H1 (cell line): ENCODE data around the gene PHF1. TPM values are rescaled to one million over a fixed set of nuclear protein-coding genes. Genes with fewer than 3 reads are reported as not detected.

ENCODE experiments used
- CTCF ChIA-PET: fragments of 300-600 bp; sonication (Branson Sonifier 250); formaldehyde crosslinking; loops from one replicate; lab custom pipeline; 2021; ENCODE audit not compliant: partially characterized antibody; lab: Charles Lee
- POLR2A ChIA-PET: fragments of 300-600 bp; sonication (Branson Sonifier 250); formaldehyde crosslinking; loops from one replicate; lab custom pipeline; 2021; ENCODE audit warnings: inconsistent platforms; ENCODE audit not compliant: partially characterized antibody; lab: Charles Lee
- DNase-seq, 2 experiments: peaks; one replicate each; pipeline versions ENCODE4 v3.0.0 to v3.0.0-alpha.2; 2010 to 2022; ENCODE audit warnings: low spot score in 2 of 2, low read depth in 1 of 2, mixed read lengths in 1 of 2
- FAIRE-seq: peaks from 2 replicates; lab custom pipeline; 2011; peaks lifted over from hg19 to GRCh38; lab: Jason Lieb, UNC
- H2AFZ ChIP-seq: 2 replicates; pipeline ENCODE4 v1.8.1; 2012; ENCODE audit warnings: low read length, inconsistent platforms
- H2AK5ac ChIP-seq: 2 replicates; pipeline ENCODE4 v1.6.1; 2013; ENCODE audit warnings: low read depth, low read length
- H2BK120ac ChIP-seq: replicated peaks from 2 replicates; pipeline ENCODE3; 2013; ENCODE audit warnings: low read depth, low read length, inconsistent platforms
- H2BK12ac ChIP-seq: 2 replicates; pipeline ENCODE4 v1.6.1; 2013; ENCODE audit warnings: low read depth, low read length
- H2BK15ac ChIP-seq: 2 replicates; pipeline ENCODE4 v1.6.1; 2013; ENCODE audit warnings: low read length
- H2BK20ac ChIP-seq: 2 replicates; pipeline ENCODE4 v1.6.1; 2013; ENCODE audit warnings: low read length
- H2BK5ac ChIP-seq: 2 replicates; pipeline ENCODE4 v1.6.1; 2013; ENCODE audit warnings: low read depth, low read length
- H3K14ac ChIP-seq: 2 replicates; pipeline ENCODE4 v1.6.1; 2013; ENCODE audit warnings: inconsistent platforms; ENCODE audit not compliant: insufficient read length
- H3K18ac ChIP-seq: 2 replicates; pipeline ENCODE4 v1.6.1; 2013; ENCODE audit warnings: low read length; ENCODE audit errors: extremely low read depth
- H3K23ac ChIP-seq: 2 replicates; pipeline ENCODE4 v1.6.1; 2013; ENCODE audit warnings: inconsistent platforms; ENCODE audit not compliant: insufficient read length
- H3K23me2 ChIP-seq: 2 replicates; pipeline ENCODE4 v1.6.1; 2013; ENCODE audit warnings: low read depth, low read length
- H3K27ac ChIP-seq: 2 replicates; pipeline ENCODE4 v1.6.1; 2011; ENCODE audit warnings: low read depth, low read length, inconsistent platforms
- H3K27me3 ChIP-seq, 4 experiments: replicated peaks in 1 of 4; 1 replicate in 1 of 4; 2 replicates in 3 of 4; pipeline versions ENCODE4 v1.6.1 to v1.8.1; 2011 to 2013; ENCODE audit warnings: low read length in 3 of 4, mild to moderate bottlenecking in 3 of 4, inconsistent platforms in 2 of 4, mixed read lengths in 2 of 4, moderate library complexity in 1 of 4; ENCODE audit not compliant: control insufficient read depth in 3 of 4, insufficient read depth in 3 of 4; ENCODE audit errors: extremely low read depth in 1 of 4
- H3K36me3 ChIP-seq, 4 experiments: 2 replicates each; pipeline versions ENCODE4 v1.6.1 to v1.8.1; 2011 to 2013; ENCODE audit warnings: mild to moderate bottlenecking in 4 of 4, low read length in 3 of 4, moderate library complexity in 2 of 4, control low read depth in 1 of 4, inconsistent platforms in 1 of 4; ENCODE audit not compliant: insufficient read depth in 4 of 4, control insufficient read depth in 2 of 4
- H3K4ac ChIP-seq: replicated peaks from 2 replicates; pipeline ENCODE3; 2013; ENCODE audit warnings: low read length, low read depth, mixed read lengths, inconsistent platforms; ENCODE audit not compliant: insufficient read length
- H3K4me1 ChIP-seq, 4 experiments: replicated peaks in 1 of 4; 1 replicate in 1 of 4; 2 replicates in 3 of 4; pipeline versions ENCODE4 v1.6.1 to v1.8.1; 2011 to 2013; ENCODE audit warnings: low read length in 3 of 4, inconsistent platforms in 2 of 4, mixed read lengths in 1 of 4; ENCODE audit not compliant: insufficient read depth in 4 of 4, control insufficient read depth in 3 of 4
- H3K4me2 ChIP-seq, 2 experiments: 2 replicates each; pipeline versions ENCODE4 v1.6.1 to v1.8.1; 2011 to 2013; ENCODE audit warnings: low read depth in 2 of 2, low read length in 2 of 2, control low read depth in 1 of 2, inconsistent platforms in 1 of 2, mild to moderate bottlenecking in 1 of 2; ENCODE audit not compliant: insufficient read depth in 1 of 2
- H3K4me3 ChIP-seq, 4 experiments: fragments of 200-600, 300-600 bp in 1 of 4; sonication (generic), shearing (Covaris generic), sonication (Bioruptor Twin) in 1 of 4; 2 replicates each; pipeline versions ENCODE4 v1.5.1 to v1.8.1; 2011 to 2016; ENCODE audit warnings: low read length in 4 of 4, low read depth in 3 of 4, control low read depth in 2 of 4, inconsistent platforms in 2 of 4, mild to moderate bottlenecking in 2 of 4, mixed read lengths in 1 of 4, moderate library complexity in 1 of 4; ENCODE audit not compliant: insufficient read depth in 2 of 4; ENCODE audit errors: extremely low read depth in 1 of 4
- H3K56ac ChIP-seq: replicated peaks from 2 replicates; pipeline ENCODE3; 2013; ENCODE audit warnings: low read depth, mild to moderate bottlenecking, mixed read lengths, low read length, inconsistent platforms; ENCODE audit not compliant: insufficient read length
- H3K79me1 ChIP-seq: 2 replicates; pipeline ENCODE4 v1.6.1; 2013; ENCODE audit warnings: low read depth, low read length, control low read depth
- H3K79me2 ChIP-seq, 2 experiments: 2 replicates each; pipeline versions ENCODE4 v1.6.1 to v1.8.1; 2012 to 2013; ENCODE audit warnings: low read length in 2 of 2, mild to moderate bottlenecking in 2 of 2, inconsistent platforms in 1 of 2; ENCODE audit not compliant: insufficient read depth in 2 of 2, control insufficient read depth in 1 of 2
- H3K9ac ChIP-seq, 4 experiments: replicated peaks in 1 of 4; 1 replicate in 1 of 4; 2 replicates in 3 of 4; pipeline versions ENCODE4 v1.6.1 to v1.8.1; 2011 to 2013; ENCODE audit warnings: low read depth in 3 of 4, low read length in 3 of 4, control low read depth in 2 of 4, mild to moderate bottlenecking in 2 of 4, moderate library complexity in 2 of 4, inconsistent platforms in 1 of 4; ENCODE audit errors: extremely low read depth in 1 of 4
- H3K9me3 ChIP-seq, 2 experiments: 2 replicates each; pipeline versions ENCODE4 v1.6.1 to v1.8.1; 2012 to 2013; ENCODE audit warnings: mild to moderate bottlenecking in 2 of 2, moderate library complexity in 2 of 2, control low read depth in 1 of 2, inconsistent platforms in 1 of 2, low read depth in 1 of 2, low read length in 1 of 2, mixed read lengths in 1 of 2; ENCODE audit not compliant: insufficient read depth in 2 of 2
- H4K20me1 ChIP-seq, 2 experiments: replicated peaks in 1 of 2; 2 replicates each; pipeline versions ENCODE3 to v1.8.1; 2011 to 2013; ENCODE audit warnings: inconsistent platforms in 2 of 2, low read length in 2 of 2, mild to moderate bottlenecking in 1 of 2; ENCODE audit not compliant: insufficient read depth in 2 of 2, control insufficient read depth in 1 of 2
- H4K5ac ChIP-seq: 2 replicates; pipeline ENCODE4 v1.6.1; 2013; ENCODE audit warnings: low read length, low read depth, mixed read lengths, inconsistent platforms; ENCODE audit not compliant: insufficient read length
- H4K8ac ChIP-seq: 2 replicates; pipeline ENCODE4 v1.8.0; 2013; ENCODE audit warnings: mild to moderate bottlenecking, moderate library complexity, low read length, inconsistent platforms; ENCODE audit not compliant: insufficient read depth; ENCODE audit errors: extremely low read depth
- H4K91ac ChIP-seq: replicated peaks from 2 replicates; pipeline ENCODE3; 2013; ENCODE audit warnings: low read length, mixed read lengths, inconsistent platforms; ENCODE audit not compliant: insufficient read length
- ASH2L ChIP-seq: fragments of 200-600, 300-600 bp; sonication (generic); IDR thresholded peaks from one replicate; pipeline ENCODE4 v1.7.1; 2017; ENCODE audit warnings: low read length
- ATF3 ChIP-seq: IDR thresholded peaks from 2 replicates; pipeline ENCODE4 v1.6.1; 2011; ENCODE audit warnings: low read depth, mild to moderate bottlenecking, low read length; ENCODE audit not compliant: insufficient read depth
- JUND ChIP-seq: IDR thresholded peaks from 2 replicates; pipeline ENCODE4 v1.6.1; 2011; ENCODE audit warnings: mild to moderate bottlenecking, improper control_type of control experiment, low read length
- KDM4A ChIP-seq: IDR thresholded peaks from one replicate; pipeline ENCODE4 v1.7.1; 2012; ENCODE audit warnings: low read depth, mild to moderate bottlenecking, moderate library complexity, low read length, inconsistent platforms; ENCODE audit not compliant: severe bottlenecking
- KDM5A ChIP-seq: fragments of 200-600 bp; IDR thresholded peaks from 2 replicates; pipeline ENCODE4 v1.7.1; 2012; ENCODE audit warnings: mild to moderate bottlenecking, low read length, inconsistent platforms, mixed read lengths
- NRF1 ChIP-seq: IDR thresholded peaks from 2 replicates; pipeline ENCODE4 v1.6.1; 2011; ENCODE audit warnings: mild to moderate bottlenecking, low read depth, low read length, improper control_type of control experiment
- RNF2 ChIP-seq: fragments of 200-900, 300-1000 bp; sonication (generic); IDR thresholded peaks from 2 replicates; pipeline ENCODE4 v1.7.1; 2016; ENCODE audit warnings: borderline replicate concordance, low read depth, mild to moderate bottlenecking, antibody characterized with exemption, low read length; ENCODE audit not compliant: poor library complexity, severe bottlenecking; ENCODE audit errors: missing control alignments
- SAP30 ChIP-seq: fragments of 300-600 bp; sonication (generic); IDR thresholded peaks from 2 replicates; pipeline ENCODE4 v1.7.1; 2012; ENCODE audit warnings: low read length, moderate library complexity, mild to moderate bottlenecking, inconsistent platforms; ENCODE audit not compliant: insufficient read depth, insufficient replicate concordance
- SIRT6 ChIP-seq: IDR thresholded peaks from one replicate; pipeline ENCODE4 v1.7.1; 2012; ENCODE audit warnings: low read length, inconsistent platforms
- YY1 ChIP-seq: IDR thresholded peaks from 2 replicates; pipeline ENCODE4 v1.6.1; 2011; ENCODE audit warnings: low read depth, mild to moderate bottlenecking, low read length
- WGBS, 2 experiments: shearing (Covaris generic) in 1 of 2; methylation state at CpG; one replicate each; pipeline versions ENCODE4 v1.1.6 to v1.1.7; 2013 to 2015; ENCODE audit warnings: low lambda C conversion rate in 2 of 2, mixed read lengths in 2 of 2, inconsistent platforms in 1 of 2, low coverage in 1 of 2, missing lambda C conversion rate in 1 of 2; ENCODE audit not compliant: insufficient replicate concordance in 2 of 2, insufficient coverage in 1 of 2, insufficient read length in 1 of 2; ENCODE audit errors: extremely low coverage in 1 of 2, missing lambda C conversion rate in 1 of 2; 5-methylcytosine and 5-hydroxymethylcytosine counted together
- polyA plus RNA-seq, 7 experiments: library from polyadenylated mRNA; depleted of rRNA in 3 of 7; stranded (reverse) in 5 of 7; unstranded in 2 of 7; fragments of >200 nt in 5 of 7; fragments of 200-250 nt in 2 of 7; gene quantifications; 1 replicate in 5 of 7; 2 replicates in 1 of 7; 4 replicates in 1 of 7; pipeline versions ENCODE4 v1.2.1 to v1.2.3, GENCODE V29; 2011 to 2013; ENCODE audit warnings: missing spikeins in 2 of 7, mixed read lengths in 2 of 7
- total RNA-seq: library from RNA; stranded (reverse); fragmentation: NEBNext Ultra II Directional; extraction: Animal tissue kit (Norgen Biotek cat#: 25700); gene quantifications from 2 replicates; pipeline ENCODE4 v1.2.1, GENCODE V29; 2021

Gene PHF1
- total and polyA plus RNA-seq, 2 of the 8 experiments (the other 6 are each of a cell fraction or from before 2014, with no cell fraction given): 47.3 to 78.6 TPM

DNA sequence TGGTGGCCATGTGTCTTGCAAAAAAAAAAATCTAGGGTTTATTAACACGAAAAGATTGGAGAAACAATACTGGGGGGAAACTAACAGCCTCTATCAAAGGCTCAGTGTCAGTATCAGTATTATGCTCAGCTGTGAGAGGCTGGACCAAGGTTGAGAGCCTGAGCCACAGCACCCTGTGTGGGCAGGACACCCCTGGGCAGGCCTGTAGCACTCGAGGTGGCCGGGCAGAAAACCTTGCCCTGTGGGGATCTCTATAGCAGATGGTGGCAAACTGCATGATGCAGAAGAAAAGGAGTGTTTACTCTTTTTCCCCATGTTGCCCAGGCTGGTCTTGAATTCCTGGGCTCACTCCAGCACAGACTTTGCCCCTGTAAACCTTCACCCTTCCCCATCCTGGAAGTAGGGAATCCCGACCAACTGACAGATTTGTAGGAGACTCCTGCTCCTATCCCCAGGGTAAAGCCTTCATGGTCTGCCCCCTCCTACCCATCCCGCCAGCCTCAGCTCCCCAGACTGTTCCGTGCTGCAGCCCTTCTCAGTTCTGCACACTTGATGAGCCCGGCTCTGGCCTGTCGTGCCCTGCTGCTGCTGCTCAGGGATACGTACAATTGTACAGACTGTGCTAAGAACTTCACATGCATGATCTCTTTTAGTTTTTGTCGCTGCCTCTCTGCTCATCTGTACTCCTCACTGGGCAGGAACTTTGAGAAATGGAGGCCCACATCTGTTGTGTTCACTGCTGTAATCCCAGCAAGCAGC is 27.2 kb upstream of the PHF1 start:
- H2BK120ac ChIP-seq: no peak overlapping the region
- H3K79me1 ChIP-seq: no peaks in the 10 kb centered on the region
- WGBS, 2 experiments: 79% methylated on average over 10 of the region's 10 CpGs; no CpG with 5 or more reads in 1 of the 2 experiments
- no peak overlapping the region for H4K91ac ChIP-seq
- H3K23me2 ChIP-seq: no peaks in the 10 kb centered on the region
- H3K56ac ChIP-seq: no peak overlapping the region
- H3K18ac ChIP-seq: no peak overlapping the region
- H3K79me2 ChIP-seq: no peaks in the 10 kb centered on the region
- no peaks in the 10 kb centered on the region for H3K4me1 ChIP-seq
- H3K4me3 ChIP-seq: no peak overlapping the region
- H3K36me3 ChIP-seq: no peaks in the 10 kb centered on the region
- H2BK20ac ChIP-seq: no peak overlapping the region
- H3K4me2 ChIP-seq: no peak overlapping the region
- ChIA-PET POLR2A (interaction anchor here (0.6 kb wide), 1 partner anchor 35 kb away, joined by 4 read pairs; no protein-coding TSS in a partner anchor), CTCF (interaction anchor here (0.5 to 2.7 kb wide), 14 partner anchors 8 to 1635 kb away, joined by 3 to 14 read pairs (median 4); no protein-coding TSS in a partner anchor)
- FAIRE-seq (no peak), DNase-seq (no peak)
- H3K9ac ChIP-seq: no peak overlapping the region
- H2BK12ac ChIP-seq: no peak overlapping the region
- H2AK5ac ChIP-seq: no peak overlapping the region
- H3K27ac ChIP-seq: no peak overlapping the region
- no peaks in the 10 kb centered on the region for H3K9me3 ChIP-seq
- H3K4ac ChIP-seq: no peak overlapping the region
- peak overlapping the region; percentile 44; the same call in 1 of the 2 replicates for H2AFZ ChIP-seq
- H4K5ac ChIP-seq: no peak overlapping the region
- H4K20me1 ChIP-seq: no peaks in the 10 kb centered on the region
- H3K23ac ChIP-seq: no peak overlapping the region
- no peaks in the 10 kb centered on the region for H3K27me3 ChIP-seq
- H4K8ac ChIP-seq: no peak overlapping the region
- H2BK5ac ChIP-seq: no peak overlapping the region
- no peak overlapping the region for H2BK15ac ChIP-seq
- H3K14ac ChIP-seq: no peak overlapping the region
- TF ChIP-seq NRF1 (no peak), KDM5A (no peak), SIRT6 (no peak), ATF3 (no peak), RNF2 (no peak), ASH2L (no peak), YY1 (no peak), KDM4A (no peak), JUND (no peak), SAP30 (no peak)
